ENCODE results near the gene TIRAP.
"Not testable (repeated sequence)": the region's sequence is repeated elsewhere in the genome, so short reads cannot be mapped to it uniquely, and the experiment has no call there.

The TIRAP gene

GRCh38 chr11:126282736-126283591, at the start of gene TIRAP:
Gene TIRAP, plus strand, starts transcription at chr11:126283093. Its CDS starts 7,802 bp downstream, at chr11:126290895.
- DNase-seq, result peak; percentile 72

- no peak for DNase-seq
Measured at GRCh38 chr11:126233391-126233790, 49.5 kb upstream of the TIRAP start.

GRCh38 chr11:126246636-126247035, 36.3 kb upstream of the TIRAP start:
- DNase-seq, result no peak

GRCh38 chr11:126253265-126253664, 29.6 kb upstream of the TIRAP start:
- no peak for DNase-seq

- DNase-seq, result no peak
Measured at GRCh38 chr11:126254819-126255218, 28.1 kb upstream of the TIRAP start.

GRCh38 chr11:126255507-126255906, 27.4 kb upstream of the TIRAP start:
- DNase-seq, result not testable (repeated sequence)

- DNase-seq, result no peak
Measured at GRCh38 chr11:126256216-126256615, 26.7 kb upstream of the TIRAP start.

- DNase-seq, result no peak
Measured at GRCh38 chr11:126257144-126257543, 25.7 kb upstream of the TIRAP start.

GRCh38 chr11:126257764-126258163, 25.1 kb upstream of the TIRAP start:
- no peak for DNase-seq

- DNase-seq, result no peak
Measured at GRCh38 chr11:126262216-126262615, 20.7 kb upstream of the TIRAP start.

GRCh38 chr11:126263489-126263888, 19.4 kb upstream of the TIRAP start:
- no peak for DNase-seq

- no peak for DNase-seq
Measured at GRCh38 chr11:126265811-126266210, 17.1 kb upstream of the TIRAP start.

- no peak for DNase-seq
Measured at GRCh38 chr11:126267650-126268049, 15.2 kb upstream of the TIRAP start.

GRCh38 chr11:126268361-126268707, 14.6 kb upstream of the TIRAP start:
- DNase-seq, result no peak

GRCh38 chr11:126268708-126269579, 13.9 kb upstream of the TIRAP start, which contains the start of the genes FOXRED1 and SRPRA:
Gene FOXRED1, plus strand, starts transcription at chr11:126269154. Its CDS starts 53 bp downstream, at chr11:126269207.
Gene SRPRA, minus strand, starts transcription at chr11:126268895. Its CDS starts 91 bp downstream, at chr11:126268804.
- DNase-seq, result peak; percentile 100

- DNase-seq, result no peak
Measured at GRCh38 chr11:126277322-126277721, 5.6 kb upstream of the TIRAP start.

GRCh38 chr11:126277780-126278179, 5.1 kb upstream of the TIRAP start:
- no peak for DNase-seq

- DNase-seq, result no peak
Measured at GRCh38 chr11:126279191-126279590, 3.7 kb upstream of the TIRAP start.

GRCh38 chr11:126280595-126280994, 2.3 kb upstream of the TIRAP start:
- DNase-seq, result peak; percentile 40

- DNase-seq, result no peak
Measured at GRCh38 chr11:126281245-126281644, 1.6 kb upstream of the TIRAP start.

- no peak for DNase-seq
Measured at GRCh38 chr11:126281666-126282175, 1.2 kb upstream of the TIRAP start.

- peak; percentile 84 for DNase-seq
Measured at GRCh38 chr11:126282361-126282735, 545 bp upstream of the TIRAP start.

- peak; percentile 53 for DNase-seq
Measured at GRCh38 chr11:126284829-126285228, 1.9 kb downstream of the TIRAP start.
